ENCODE results near the gene PSMG3.

GRCh38 chr7:1592299-1592871 lies 22.6 kb upstream of the PSMG3 start:
- TF ChIP-seq CTCF (conservative IDR thresholded peaks at IDR 0.05; ENCODE audit: low read depth in 2 of 2) (no peak), POLR2AphosphoS5 (IDR thresholded peaks at IDR 0.05; ENCODE audit: low read depth) (no peak)
- TF ChIP-seq, protein P1, sequence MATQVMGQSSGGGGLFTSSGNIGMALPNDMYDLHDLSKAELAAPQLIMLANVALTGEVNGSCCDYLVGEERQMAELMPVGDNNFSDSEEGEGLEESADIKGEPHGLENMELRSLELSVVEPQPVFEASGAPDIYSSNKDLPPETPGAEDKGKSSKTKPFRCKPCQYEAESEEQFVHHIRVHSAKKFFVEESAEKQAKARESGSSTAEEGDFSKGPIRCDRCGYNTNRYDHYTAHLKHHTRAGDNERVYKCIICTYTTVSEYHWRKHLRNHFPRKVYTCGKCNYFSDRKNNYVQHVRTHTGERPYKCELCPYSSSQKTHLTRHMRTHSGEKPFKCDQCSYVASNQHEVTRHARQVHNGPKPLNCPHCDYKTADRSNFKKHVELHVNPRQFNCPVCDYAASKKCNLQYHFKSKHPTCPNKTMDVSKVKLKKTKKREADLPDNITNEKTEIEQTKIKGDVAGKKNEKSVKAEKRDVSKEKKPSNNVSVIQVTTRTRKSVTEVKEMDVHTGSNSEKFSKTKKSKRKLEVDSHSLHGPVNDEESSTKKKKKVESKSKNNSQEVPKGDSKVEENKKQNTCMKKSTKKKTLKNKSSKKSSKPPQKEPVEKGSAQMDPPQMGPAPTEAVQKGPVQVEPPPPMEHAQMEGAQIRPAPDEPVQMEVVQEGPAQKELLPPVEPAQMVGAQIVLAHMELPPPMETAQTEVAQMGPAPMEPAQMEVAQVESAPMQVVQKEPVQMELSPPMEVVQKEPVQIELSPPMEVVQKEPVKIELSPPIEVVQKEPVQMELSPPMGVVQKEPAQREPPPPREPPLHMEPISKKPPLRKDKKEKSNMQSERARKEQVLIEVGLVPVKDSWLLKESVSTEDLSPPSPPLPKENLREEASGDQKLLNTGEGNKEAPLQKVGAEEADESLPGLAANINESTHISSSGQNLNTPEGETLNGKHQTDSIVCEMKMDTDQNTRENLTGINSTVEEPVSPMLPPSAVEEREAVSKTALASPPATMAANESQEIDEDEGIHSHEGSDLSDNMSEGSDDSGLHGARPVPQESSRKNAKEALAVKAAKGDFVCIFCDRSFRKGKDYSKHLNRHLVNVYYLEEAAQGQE (IDR thresholded peaks at IDR 0.05; ENCODE audit: unreplicated experiment), result no peak
